ENCODE measurements around the gene SOX18.

DNA sequence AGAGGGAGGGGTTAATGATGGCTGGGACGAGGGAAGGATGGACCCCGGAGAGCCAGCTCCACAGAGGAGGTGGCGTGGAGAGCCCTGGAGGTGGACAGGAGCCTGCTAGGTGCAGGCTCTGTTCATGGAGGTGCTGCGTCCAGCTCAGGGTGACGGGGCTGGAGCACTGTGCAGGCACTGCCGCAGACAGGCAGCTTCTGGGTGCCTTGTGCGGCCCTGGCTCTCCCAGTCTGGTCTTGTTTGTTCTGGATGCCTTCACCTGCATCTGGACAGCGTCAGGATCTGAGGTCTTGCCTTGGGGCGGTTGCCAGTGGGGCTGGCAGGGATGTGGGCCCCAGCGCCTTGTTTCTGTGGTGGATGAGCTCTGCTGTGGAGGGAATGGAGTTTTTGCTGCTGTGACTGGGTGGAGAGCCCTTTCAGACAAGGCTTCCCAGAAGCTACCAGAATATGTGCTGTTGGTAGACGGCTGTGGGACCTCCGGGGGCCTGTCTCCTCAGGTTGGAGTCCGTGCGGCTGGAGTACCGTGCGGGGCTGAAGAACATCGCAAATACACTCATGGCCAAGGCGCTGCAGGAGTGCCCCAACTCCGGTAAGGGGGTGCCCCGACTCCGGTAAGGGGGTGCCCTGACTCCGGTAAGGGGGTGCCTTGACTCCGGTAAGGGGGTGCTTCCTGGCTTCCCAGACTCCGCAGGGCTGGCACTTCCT is 21.3 kb downstream of the SOX18 start:
- TF ChIP-seq, protein P1, sequence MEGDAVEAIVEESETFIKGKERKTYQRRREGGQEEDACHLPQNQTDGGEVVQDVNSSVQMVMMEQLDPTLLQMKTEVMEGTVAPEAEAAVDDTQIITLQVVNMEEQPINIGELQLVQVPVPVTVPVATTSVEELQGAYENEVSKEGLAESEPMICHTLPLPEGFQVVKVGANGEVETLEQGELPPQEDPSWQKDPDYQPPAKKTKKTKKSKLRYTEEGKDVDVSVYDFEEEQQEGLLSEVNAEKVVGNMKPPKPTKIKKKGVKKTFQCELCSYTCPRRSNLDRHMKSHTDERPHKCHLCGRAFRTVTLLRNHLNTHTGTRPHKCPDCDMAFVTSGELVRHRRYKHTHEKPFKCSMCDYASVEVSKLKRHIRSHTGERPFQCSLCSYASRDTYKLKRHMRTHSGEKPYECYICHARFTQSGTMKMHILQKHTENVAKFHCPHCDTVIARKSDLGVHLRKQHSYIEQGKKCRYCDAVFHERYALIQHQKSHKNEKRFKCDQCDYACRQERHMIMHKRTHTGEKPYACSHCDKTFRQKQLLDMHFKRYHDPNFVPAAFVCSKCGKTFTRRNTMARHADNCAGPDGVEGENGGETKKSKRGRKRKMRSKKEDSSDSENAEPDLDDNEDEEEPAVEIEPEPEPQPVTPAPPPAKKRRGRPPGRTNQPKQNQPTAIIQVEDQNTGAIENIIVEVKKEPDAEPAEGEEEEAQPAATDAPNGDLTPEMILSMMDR (conservative IDR thresholded peaks at IDR 0.05 in 1 of 2, IDR thresholded peaks at IDR 0.05 in 1 of 2; ENCODE audit: low read depth in 1 of 2, low read length in 2 of 2): no peak
- no peak for TF ChIP-seq EZH2 (IDR thresholded peaks at IDR 0.05; ENCODE audit: low read length, missing control alignments)

Data from fibroblast of lung (primary cell).